Lower lobe of right lung (tissue), 2 donors: Measurements from ENCODE around the gene ARHGAP23. TPM values are rescaled to one million over a fixed set of nuclear protein-coding genes. Genes with fewer than 3 reads are reported as not detected.
"Not testable (repeated sequence)": the region's sequence is repeated elsewhere in the genome, so short reads cannot be mapped to it uniquely, and the experiment has no call there.

ENCODE experiments used
- ATAC-seq, 2 donors: fragments of 200-7000 bp; cut with Tn5 transposase; one replicate each; pipeline ENCODE4 v1.9.1; 2020 to 2022; ENCODE audit warnings: mild to moderate bottlenecking in 2 of 2, moderate library complexity in 2 of 2
- DNase-seq: peaks from one replicate; pipeline ENCODE4 v3.0.0-alpha.2; 2020
- H3K27ac ChIP-seq: fragments of 200-600 bp; one replicate; pipeline ENCODE4 v1.8.0; 2022
- H3K27me3 ChIP-seq: fragments of 200-600 bp; one replicate; pipeline ENCODE4 v1.8.0; 2022; ENCODE audit warnings: low read depth
- H3K36me3 ChIP-seq: fragments of 200-600 bp; one replicate; pipeline ENCODE4 v1.8.0; 2022; ENCODE audit warnings: mild to moderate bottlenecking
- H3K4me1 ChIP-seq: fragments of 200-600 bp; one replicate; pipeline ENCODE4 v1.8.0; 2022
- H3K4me3 ChIP-seq: fragments of 200-600 bp; one replicate; pipeline ENCODE4 v1.8.0; 2022; ENCODE audit warnings: mild to moderate bottlenecking
- H3K9me3 ChIP-seq: fragments of 200-600 bp; one replicate; pipeline ENCODE4 v1.8.0; 2022
- CTCF ChIP-seq: fragments of 200-600 bp; IDR thresholded peaks from one replicate; pipeline ENCODE4 v1.8.0; 2022; ENCODE audit warnings: antibody characterized with exemption, mild to moderate bottlenecking
- intact Hi-C: fragments of 100-400 bp; cut with DNase I; formaldehyde crosslinking; loops from one replicate; pipeline ENCODE4 v1.11.0; 2022
- total RNA-seq: library from RNA; stranded (reverse); fragmentation: NEBNext Ultra II Directional; extraction: Animal tissue kit (Norgen Biotek cat#: 25700); gene quantifications from one replicate; pipeline ENCODE4 v1.2.1, GENCODE V29; 2021
- donor health status: DM: no; HTN: yes; CAD: no; lungs with severe emphysema.

Gene ARHGAP23
- total RNA-seq, 1 donor from 2014 or later = 48.4 TPM

GRCh38 chr17:38434178-38434665 is 6.0 kb downstream of the ARHGAP23 start:
- Histone ChIP-seq H3K4me1 (peaks cover 16% of the 10 kb centered on the region), H3K9me3 (no peaks in the 10 kb centered on the region), H3K36me3 (no peaks in the 10 kb centered on the region), H3K27me3 (no peaks in the 10 kb centered on the region), H3K4me3 (no peak overlapping the region), H3K27ac (no peak overlapping the region)
- no peak for ATAC-seq
- no peak for DNase-seq
- no peak for TF ChIP-seq CTCF
- intact Hi-C loops = no loop called here

- Histone ChIP-seq H3K36me3 (no peaks in the 10 kb centered on the region), H3K9me3 (no peaks in the 10 kb centered on the region), H3K4me3 (no peak overlapping the region), H3K27me3 (no peaks in the 10 kb centered on the region), H3K27ac (no peak overlapping the region), H3K4me1 (peaks cover under 1% of the 10 kb centered on the region)
- intact Hi-C loops = no loop called here
- DNase-seq (no peak), ATAC-seq (no peak)
- no peak for TF ChIP-seq CTCF
Observed at GRCh38 chr17:38435795-38436194, 7.5 kb downstream of the ARHGAP23 start.

- ATAC-seq (no peak), DNase-seq (no peak)
- no peak for TF ChIP-seq CTCF
- Histone ChIP-seq H3K4me1 (no peaks in the 10 kb centered on the region), H3K9me3 (no peaks in the 10 kb centered on the region), H3K36me3 (no peaks in the 10 kb centered on the region), H3K27me3 (no peaks in the 10 kb centered on the region), H3K27ac (no peak overlapping the region), H3K4me3 (no peak overlapping the region)
- intact Hi-C loops = no loop called here
Observed at GRCh38 chr17:38436386-38436785, 8.1 kb downstream of the ARHGAP23 start.

GRCh38 chr17:38437313-38437712 is 9.0 kb downstream of the ARHGAP23 start:
- intact Hi-C loops, H3K4me1 ChIP-seq, H3K27ac ChIP-seq, H3K27me3 ChIP-seq, H3K9me3 ChIP-seq, DNase-seq, H3K4me3 ChIP-seq, H3K36me3 ChIP-seq, ATAC-seq: not testable (repeated sequence)

GRCh38 chr17:38439436-38439835 is 11.2 kb downstream of the ARHGAP23 start:
- H3K4me1 ChIP-seq = peaks cover 9% of the 10 kb centered on the region
- intact Hi-C loops = no loop called here
- H3K27me3 ChIP-seq = no peaks in the 10 kb centered on the region
- H3K9me3 ChIP-seq = no peaks in the 10 kb centered on the region
- H3K4me3 ChIP-seq = no peak overlapping the region
- TF ChIP-seq CTCF = no peak
- DNase-seq (no peak), ATAC-seq (no peak)
- H3K36me3 ChIP-seq = no peaks in the 10 kb centered on the region
- no peak overlapping the region for H3K27ac ChIP-seq

GRCh38 chr17:38440614-38441397 is 12.5 kb downstream of the ARHGAP23 start:
- no peaks in the 10 kb centered on the region for H3K36me3 ChIP-seq
- H3K27ac ChIP-seq = no peak overlapping the region
- H3K4me1 ChIP-seq = peaks cover 12% of the 10 kb centered on the region
- DNase-seq (no peak), ATAC-seq (peak; percentile 29 to 60)
- intact Hi-C loops = loop anchor here (5.0 kb wide), 1 partner anchor 41 kb away; no protein-coding TSS in a partner anchor
- no peaks in the 10 kb centered on the region for H3K9me3 ChIP-seq
- no peak for TF ChIP-seq CTCF
- no peak overlapping the region for H3K4me3 ChIP-seq
- no peaks in the 10 kb centered on the region for H3K27me3 ChIP-seq
